Endothelial cell of umbilical vein (primary cell): ENCODE results near the gene DERA. TPM values are rescaled to one million over a fixed set of nuclear protein-coding genes. Genes with fewer than 3 reads are reported as not detected.

Experiments
- BruUV-seq: library from RNA; stranded (reverse); fragments of 400-500 nt; replicated peaks from 2 replicates; lab custom pipeline; 2021; lab: Mats Ljungman, UMichigan
- CTCF ChIA-PET: fragments of 300-600, 350-600 bp; sonication (Branson Sonifier 250); formaldehyde crosslinking; loops from one replicate; lab custom pipeline; 2021; ENCODE audit warnings: antibody characterized with exemption, inconsistent platforms; lab: Charles Lee
- POLR2A ChIA-PET: fragments of 300-600, 350-600 bp; sonication (Branson Sonifier 250); formaldehyde crosslinking; loops from one replicate; lab custom pipeline; 2021; ENCODE audit warnings: antibody characterized with exemption, inconsistent platforms; lab: Charles Lee
- DNase-seq: peaks from one replicate; pipeline ENCODE4 v3.0.0-alpha.2; 2011; ENCODE audit warnings: low read depth, low spot score
- FAIRE-seq: peaks from 2 replicates; lab custom pipeline; 2011; peaks lifted over from hg19 to GRCh38; lab: Jason Lieb, UNC
- H2AFZ ChIP-seq: 2 replicates; pipeline ENCODE4 v1.6.0; 2012; ENCODE audit warnings: low read depth, low read length, control low read depth, inconsistent platforms
- H3K27ac ChIP-seq: 2 replicates; pipeline ENCODE4 v1.5.1; 2011; ENCODE audit warnings: low read depth, mild to moderate bottlenecking, control low read depth, low read length, moderate library complexity; ENCODE audit not compliant: insufficient read depth
- H3K27me3 ChIP-seq, 2 experiments: 2 replicates each; pipeline versions ENCODE4 v1.6.0 to v1.6.1; 2011; ENCODE audit warnings: low read length in 2 of 2, mixed read lengths in 1 of 2; ENCODE audit not compliant: control insufficient read depth in 2 of 2, insufficient read depth in 2 of 2
- H3K36me3 ChIP-seq, 2 experiments: 2 replicates in 1 of 2; 3 replicates in 1 of 2; pipeline ENCODE4 v1.5.1; 2011; ENCODE audit warnings: low read length in 2 of 2, mild to moderate bottlenecking in 1 of 2, moderate library complexity in 1 of 2; ENCODE audit not compliant: control insufficient read depth in 2 of 2, insufficient read depth in 2 of 2; ENCODE audit errors: extremely low read depth in 1 of 2
- H3K4me1 ChIP-seq: 3 replicates; pipeline ENCODE4 v1.5.1; 2011; ENCODE audit warnings: mild to moderate bottlenecking, low read length; ENCODE audit not compliant: control insufficient read depth, insufficient read depth; ENCODE audit errors: extremely low read depth
- H3K4me2 ChIP-seq: 2 replicates; pipeline ENCODE4 v1.6.1; 2011; ENCODE audit warnings: low read length, control low read depth, mixed read lengths; ENCODE audit not compliant: insufficient read depth
- H3K4me3 ChIP-seq, 3 experiments: fragments of 200-600 bp in 1 of 3; sonication (generic), shearing (Covaris generic) in 1 of 3; replicated peaks in 1 of 3; 2 replicates each; pipeline ENCODE4 v1.5.1; 2011 to 2016; ENCODE audit warnings: control low read depth in 3 of 3, low read length in 3 of 3, mild to moderate bottlenecking in 2 of 3, inconsistent platforms in 1 of 3, low read depth in 1 of 3, moderate library complexity in 1 of 3; ENCODE audit not compliant: insufficient read depth in 1 of 3
- H3K79me2 ChIP-seq: 2 replicates; pipeline ENCODE4 v1.6.0; 2012; ENCODE audit warnings: low read length, inconsistent platforms; ENCODE audit not compliant: control insufficient read depth, insufficient read depth
- H3K9ac ChIP-seq: replicated peaks from 2 replicates; pipeline ENCODE3; 2011; ENCODE audit warnings: low read length, control low read depth; ENCODE audit not compliant: insufficient read depth; ENCODE audit errors: extremely low read depth
- H3K9me1 ChIP-seq: replicated peaks from 3 replicates; pipeline ENCODE4 v1.6.0; 2011; ENCODE audit warnings: mild to moderate bottlenecking, low read length; ENCODE audit not compliant: control insufficient read depth, insufficient read depth; ENCODE audit errors: extremely low read depth
- H3K9me3 ChIP-seq: replicated peaks from 2 replicates; pipeline ENCODE4 v1.5.1; 2012; ENCODE audit warnings: low read length, inconsistent platforms; ENCODE audit not compliant: control insufficient read depth, insufficient read depth
- H4K20me1 ChIP-seq: replicated peaks from 2 replicates; pipeline ENCODE3; 2011; ENCODE audit warnings: mild to moderate bottlenecking, low read length; ENCODE audit not compliant: control insufficient read depth, insufficient read depth; ENCODE audit errors: extremely low read depth
- EZH2 ChIP-seq: IDR thresholded peaks from 2 replicates; pipeline ENCODE4 v1.6.1; 2012; ENCODE audit warnings: borderline replicate concordance, low read depth, mild to moderate bottlenecking, moderate library complexity, low read length, inconsistent platforms; ENCODE audit not compliant: severe bottlenecking
- FOS ChIP-seq: IDR thresholded peaks from 2 replicates; pipeline ENCODE4 v1.6.1; 2011; ENCODE audit warnings: mild to moderate bottlenecking, low read length, moderate library complexity, borderline replicate concordance; ENCODE audit not compliant: insufficient read depth
- GATA2 ChIP-seq: IDR thresholded peaks from 2 replicates; pipeline ENCODE4 v1.7.0; 2011; ENCODE audit warnings: low read depth, mild to moderate bottlenecking, moderate library complexity, mixed read lengths, low read length; ENCODE audit not compliant: insufficient read length, insufficient read depth
- JUN ChIP-seq: IDR thresholded peaks from 2 replicates; pipeline ENCODE4 v1.6.1; 2011; ENCODE audit warnings: borderline replicate concordance, low read depth; ENCODE audit not compliant: insufficient read length, insufficient read depth
- MYC ChIP-seq: IDR thresholded peaks from one replicate; pipeline ENCODE4 v1.6.1; 2011; ENCODE audit warnings: mild to moderate bottlenecking, low read depth, low read length
- POLR2A ChIP-seq: IDR thresholded peaks from 2 replicates; pipeline ENCODE4 v1.6.1; 2012; ENCODE audit warnings: low read depth, mild to moderate bottlenecking, control low read depth, low read length
- POLR2AphosphoS5 ChIP-seq: IDR thresholded peaks from 2 replicates; pipeline ENCODE4 v1.6.1; 2012; ENCODE audit warnings: low read depth, mild to moderate bottlenecking, control low read depth, low read length, moderate library complexity; ENCODE audit not compliant: insufficient read depth
- dilution Hi-C: fragments of 300-500 bp; cut with MboI; formaldehyde crosslinking; loops from one replicate; pipeline ENCODE4 v1.15.0; 2019; ENCODE audit warnings: low sequenced_read_pairs; ENCODE audit not compliant: extremely low pct_ligation_motif_present
- intact Hi-C: fragments of 100-400 bp; cut with micrococcal nuclease; formaldehyde crosslinking; loops from one replicate; pipeline ENCODE4 v1.10.0; 2022
- polyA plus RNA-seq, 4 experiments: library from polyadenylated mRNA; depleted of rRNA in 3 of 4; stranded (reverse) in 3 of 4; unstranded in 1 of 4; fragments of >200 nt; gene quantifications; 2 replicates each; pipeline versions ENCODE4 v1.2.1 to v1.2.3, GENCODE V29; 2011 to 2012; ENCODE audit warnings: missing spikeins in 1 of 4
- total RNA-seq: library from RNA; stranded (reverse); gene quantifications from 2 replicates; pipeline ENCODE4 v1.2.3, GENCODE V29; 2021
- TF ChIP-seq, protein P1 (sequence below), 2 donors: IDR thresholded peaks; 1 replicate in 1 of 2; 2 replicates in 1 of 2; pipeline ENCODE4 v1.5.1; 2011; ENCODE audit warnings: low read length in 2 of 2, mild to moderate bottlenecking in 2 of 2, moderate library complexity in 2 of 2, control low read depth in 1 of 2, inconsistent platforms in 1 of 2, low read depth in 1 of 2; ENCODE audit not compliant: insufficient read depth in 1 of 2; ENCODE audit errors: extremely low read depth in 1 of 2
- TF ChIP-seq, protein P2 (sequence below): IDR thresholded peaks from 2 replicates; pipeline ENCODE4 v1.6.1; 2011; ENCODE audit not compliant: insufficient read depth, insufficient read length

Gene DERA
- total and polyA plus RNA-seq, 2 donors (not counting 3 experiments of a cell fraction or from before 2014, with no cell fraction given): 19.8 to 41.5 TPM

DNA sequence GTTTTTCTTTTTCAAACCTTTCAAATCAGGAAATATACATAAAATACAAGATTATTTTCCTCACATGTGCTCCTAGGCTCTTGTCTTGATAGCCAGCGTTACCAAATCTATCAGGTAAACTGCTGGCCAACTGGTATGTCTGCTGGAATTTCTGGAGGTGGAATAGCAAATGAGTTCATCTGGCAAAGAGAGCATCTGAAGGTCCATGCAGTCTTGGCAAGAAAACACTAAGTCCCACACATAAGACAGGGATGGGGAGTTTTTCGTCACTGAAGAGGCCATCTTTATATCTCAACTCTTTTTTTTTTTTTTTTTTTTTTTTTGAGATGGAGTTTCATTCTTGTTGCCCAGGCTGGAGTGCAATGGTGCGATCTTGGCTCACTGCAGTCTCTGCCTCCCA is 60.1 kb downstream of the DERA start:
- Histone ChIP-seq H2AFZ (no peak overlapping the region), H3K4me3 (no peak overlapping the region), H3K27ac (no peak overlapping the region), H3K27me3 (no peaks in the 10 kb centered on the region), H3K4me2 (no peak overlapping the region), H3K9me1 (no peaks in the 10 kb centered on the region), H3K79me2 (no peaks in the 10 kb centered on the region), H3K36me3 (peaks cover under 1 to 2% of the 10 kb centered on the region in 2 experiments), H3K4me1 (peaks cover 17% of the 10 kb centered on the region), H3K9me3 (no peaks in the 10 kb centered on the region), H3K9ac (no peak overlapping the region), H4K20me1 (no peaks in the 10 kb centered on the region)
- DNase-seq: no peak
- no TSS peak for BruUV-seq
- FAIRE-seq: no peak
- POLR2A ChIA-PET: no interaction called here
- CTCF ChIA-PET: interaction anchor here (1.2 kb wide), 1 partner anchor 11 kb away, joined by 7 read pairs; no protein-coding TSS in a partner anchor
- no peak for TF ChIP-seq FOS
- no peak for TF ChIP-seq POLR2AphosphoS5
- TF ChIP-seq, protein P1, sequence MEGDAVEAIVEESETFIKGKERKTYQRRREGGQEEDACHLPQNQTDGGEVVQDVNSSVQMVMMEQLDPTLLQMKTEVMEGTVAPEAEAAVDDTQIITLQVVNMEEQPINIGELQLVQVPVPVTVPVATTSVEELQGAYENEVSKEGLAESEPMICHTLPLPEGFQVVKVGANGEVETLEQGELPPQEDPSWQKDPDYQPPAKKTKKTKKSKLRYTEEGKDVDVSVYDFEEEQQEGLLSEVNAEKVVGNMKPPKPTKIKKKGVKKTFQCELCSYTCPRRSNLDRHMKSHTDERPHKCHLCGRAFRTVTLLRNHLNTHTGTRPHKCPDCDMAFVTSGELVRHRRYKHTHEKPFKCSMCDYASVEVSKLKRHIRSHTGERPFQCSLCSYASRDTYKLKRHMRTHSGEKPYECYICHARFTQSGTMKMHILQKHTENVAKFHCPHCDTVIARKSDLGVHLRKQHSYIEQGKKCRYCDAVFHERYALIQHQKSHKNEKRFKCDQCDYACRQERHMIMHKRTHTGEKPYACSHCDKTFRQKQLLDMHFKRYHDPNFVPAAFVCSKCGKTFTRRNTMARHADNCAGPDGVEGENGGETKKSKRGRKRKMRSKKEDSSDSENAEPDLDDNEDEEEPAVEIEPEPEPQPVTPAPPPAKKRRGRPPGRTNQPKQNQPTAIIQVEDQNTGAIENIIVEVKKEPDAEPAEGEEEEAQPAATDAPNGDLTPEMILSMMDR (IDR thresholded peaks at IDR 0.05; ENCODE audit: extremely low read depth in 1 of 2, insufficient read depth in 1 of 2, low read depth in 1 of 2, low read length in 2 of 2): no peak
- TF ChIP-seq JUN: no peak
- TF ChIP-seq EZH2: no peak
- no peak for TF ChIP-seq POLR2A
- TF ChIP-seq GATA2: no peak
- no peak for TF ChIP-seq MYC
- TF ChIP-seq, protein P2, sequence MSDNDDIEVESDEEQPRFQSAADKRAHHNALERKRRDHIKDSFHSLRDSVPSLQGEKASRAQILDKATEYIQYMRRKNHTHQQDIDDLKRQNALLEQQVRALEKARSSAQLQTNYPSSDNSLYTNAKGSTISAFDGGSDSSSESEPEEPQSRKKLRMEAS: no peak
- dilution Hi-C loops: no loop called here
- intact Hi-C loops: no loop called here
